ENCODE data around the gene UBR1.
"Not testable (repeated sequence)": the region's sequence is repeated elsewhere in the genome, so short reads cannot be mapped to it uniquely, and the experiment has no call there.

Gene UBR1

GRCh38 chr15:42915654-42916315, 190.1 kb downstream of the UBR1 start:
- TF ChIP-seq CTCF (IDR thresholded peaks at IDR 0.05) = no peak
- Histone ChIP-seq H3K4me3 (no peak overlapping the region), H3K27ac (no peak overlapping the region)
- no peak for DNase-seq (ENCODE audit: low spot score)

DNA sequence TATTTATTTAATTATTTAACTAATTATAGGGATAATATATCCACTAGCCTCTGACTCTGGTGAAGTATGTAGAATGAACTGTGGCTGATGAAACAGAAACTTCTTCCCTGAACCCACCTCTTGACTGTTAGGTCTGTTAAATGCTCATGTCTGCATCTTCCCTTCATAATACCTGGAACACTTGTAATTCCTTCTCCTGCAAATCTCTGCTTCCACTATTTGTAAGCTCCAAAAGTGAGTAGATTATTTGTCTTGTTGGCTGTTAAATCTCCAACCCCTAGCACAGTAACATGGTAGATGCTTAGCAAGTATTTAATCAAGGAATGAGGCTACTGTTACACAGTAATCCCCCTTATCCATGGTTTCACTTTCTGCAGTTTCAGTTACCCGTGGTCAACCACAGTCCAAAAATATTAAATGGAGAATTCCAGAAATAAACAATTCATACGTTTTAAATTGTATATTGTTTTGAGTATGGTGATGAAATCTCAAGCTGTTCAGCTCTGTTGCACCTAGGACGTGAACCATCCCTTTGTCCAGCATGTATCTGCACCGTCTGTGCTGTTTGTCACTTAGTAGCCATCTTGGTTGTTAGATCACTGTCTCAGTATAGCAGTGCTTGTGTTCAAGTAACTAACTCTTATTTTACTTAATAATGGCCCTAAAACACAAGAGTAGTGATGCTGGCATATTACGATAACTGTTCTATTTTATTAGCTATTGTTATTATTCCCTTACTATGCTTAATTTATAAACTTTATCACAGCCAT, 190.9 kb downstream of the UBR1 start:
- H3K4me3 ChIP-seq = no peak overlapping the region
- no peak overlapping the region for H3K27ac ChIP-seq
- TF ChIP-seq CTCF (IDR thresholded peaks at IDR 0.05) = no peak

DNA sequence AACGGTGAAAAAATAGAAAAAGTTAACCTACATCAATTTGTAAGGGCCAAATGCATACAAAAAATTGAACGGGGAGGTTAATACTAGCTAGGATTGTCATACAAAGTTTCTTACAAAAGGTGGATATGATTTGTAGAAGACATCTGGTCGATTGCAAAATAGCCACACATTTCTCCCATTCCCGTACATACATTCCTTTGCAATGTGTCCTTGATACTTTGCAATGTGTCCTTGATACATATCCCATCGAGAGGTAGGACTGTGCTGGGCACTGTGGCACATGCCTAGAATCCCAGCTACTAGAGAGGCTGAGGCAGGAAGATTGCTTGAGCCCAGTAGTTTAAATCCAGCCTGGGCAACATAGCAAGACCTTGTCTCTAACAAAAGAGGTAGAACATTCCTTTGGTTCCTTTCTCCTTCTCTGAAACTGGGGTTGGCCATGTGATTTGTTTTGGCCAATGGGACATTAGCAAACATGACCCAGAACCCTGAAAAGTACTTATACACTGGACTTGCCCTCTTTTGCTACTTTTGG, 194.7 kb downstream of the UBR1 start:
- DNase-seq (ENCODE audit: low spot score) = no peak
- Histone ChIP-seq H3K4me3 (no peak overlapping the region), H3K27ac (no peak overlapping the region)
- TF ChIP-seq CTCF (IDR thresholded peaks at IDR 0.05) = no peak

More for the DNA sequence above, 190.9 kb downstream of the UBR1 start:
- no peak for DNase-seq (ENCODE audit: low spot score)

DNA sequence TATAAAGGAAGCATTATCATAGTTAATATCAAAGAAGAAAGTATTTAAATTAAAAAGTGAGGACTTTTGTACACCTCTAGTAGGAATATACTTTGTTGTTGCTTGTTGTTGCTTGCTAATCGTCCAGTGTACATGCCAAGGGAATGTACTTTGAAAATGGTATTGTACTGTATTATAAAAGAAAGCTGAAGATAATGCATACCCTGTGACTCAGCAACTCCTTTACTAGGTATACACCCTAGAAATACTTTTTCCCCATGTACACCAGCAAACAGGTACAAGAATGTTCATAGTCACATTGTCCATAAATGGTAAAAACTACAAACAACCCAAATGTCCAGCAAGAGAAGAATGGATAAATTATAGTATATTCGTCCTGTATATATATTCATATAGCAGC, 197.3 kb downstream of the UBR1 start:
- H3K4me3 ChIP-seq = no peak overlapping the region
- no peak for TF ChIP-seq CTCF (IDR thresholded peaks at IDR 0.05)
- no peak overlapping the region for H3K27ac ChIP-seq
- DNase-seq (ENCODE audit: low spot score) = no peak

- DNase-seq (ENCODE audit: low spot score) = no peak
- H3K27ac ChIP-seq = peak overlapping the region in 1 of 2 donors; percentile 9
- TF ChIP-seq CTCF (IDR thresholded peaks at IDR 0.05) = no peak
- H3K4me3 ChIP-seq = no peak overlapping the region
Measured at GRCh38 chr15:42903388-42904324, 202.2 kb downstream of the UBR1 start.

DNA sequence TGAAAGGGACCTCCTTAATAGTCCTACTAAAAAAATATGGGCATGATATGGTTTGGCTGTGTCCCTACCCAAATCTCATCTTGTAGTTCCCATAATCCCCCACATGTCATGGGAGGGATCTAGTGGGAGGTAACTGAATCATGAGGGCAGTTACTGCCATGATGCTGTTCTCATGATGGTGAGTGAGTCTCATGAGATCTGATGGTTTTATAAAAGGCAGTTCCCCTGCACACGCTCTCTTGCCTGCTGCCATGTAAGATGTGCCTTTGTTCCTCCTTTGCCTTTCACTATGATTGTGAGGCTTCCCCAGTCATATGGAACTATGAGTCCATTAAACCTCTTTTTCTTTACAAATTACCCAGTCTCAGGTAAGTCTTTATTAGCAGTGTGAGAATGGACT, 211.9 kb downstream of the UBR1 start:
- not testable (repeated sequence) for DNase-seq (ENCODE audit: low spot score); H3K4me3 ChIP-seq

More for the DNA sequence above, 211.9 kb downstream of the UBR1 start:
- not testable (repeated sequence) for H3K27ac ChIP-seq

Data from coronary artery (tissue), 2 donors.